GM19438 (cell line): ENCODE data around the gene ADK.
"Not testable (repeated sequence)": the region's sequence is repeated elsewhere in the genome, so short reads cannot be mapped to it uniquely, and the experiment has no call there.

Experiments used
- ATAC-seq: cut with Tn5 transposase; IDR thresholded peaks from one replicate; pipeline ENCODE4 v1.9.1; 2021; ENCODE audit warnings: low read depth; ENCODE audit not compliant: unreplicated experiment

Gene ADK

GRCh38 chr10:74335501-74335900, 184.5 kb downstream of the ADK start:
- no peak for ATAC-seq

DNA sequence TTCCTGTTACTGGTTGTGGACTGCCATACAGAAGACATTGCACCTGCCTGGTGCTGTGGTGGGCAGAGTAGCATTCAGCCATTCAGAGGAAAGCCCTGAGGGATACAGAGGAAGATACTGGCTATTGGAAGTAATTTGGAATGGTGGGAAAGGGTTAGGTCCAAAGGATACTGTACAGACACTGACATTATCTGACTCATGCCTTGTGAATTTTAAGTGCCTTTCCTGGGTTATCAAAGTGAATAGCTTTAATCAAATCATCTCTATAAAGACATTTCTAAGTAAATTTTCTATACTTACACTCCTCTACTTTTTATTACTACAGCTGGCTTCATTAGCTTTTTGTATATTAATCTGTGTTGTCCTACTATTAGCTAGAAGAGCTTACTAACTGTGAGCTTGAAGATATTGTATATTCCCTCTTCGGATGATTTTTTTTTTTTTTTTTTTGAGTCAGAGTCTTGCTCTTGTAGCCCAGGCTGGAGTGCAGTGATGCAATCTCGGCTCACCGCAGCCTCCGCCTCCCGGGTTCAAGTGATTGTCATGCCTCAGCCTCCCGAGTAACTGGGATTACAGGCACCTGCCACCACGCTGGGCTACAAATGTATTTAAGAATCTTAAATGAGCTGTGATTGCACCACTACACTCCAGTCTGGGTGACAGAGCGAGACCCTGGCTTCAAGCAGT, 186.5 kb downstream of the ADK start:
- no peak for ATAC-seq

- ATAC-seq: no peak
These were observed 192.0 kb downstream of the ADK start for GRCh38 chr10:74342991-74343390.

GRCh38 chr10:74343804-74344203, 192.8 kb downstream of the ADK start:
- ATAC-seq: no peak

DNA sequence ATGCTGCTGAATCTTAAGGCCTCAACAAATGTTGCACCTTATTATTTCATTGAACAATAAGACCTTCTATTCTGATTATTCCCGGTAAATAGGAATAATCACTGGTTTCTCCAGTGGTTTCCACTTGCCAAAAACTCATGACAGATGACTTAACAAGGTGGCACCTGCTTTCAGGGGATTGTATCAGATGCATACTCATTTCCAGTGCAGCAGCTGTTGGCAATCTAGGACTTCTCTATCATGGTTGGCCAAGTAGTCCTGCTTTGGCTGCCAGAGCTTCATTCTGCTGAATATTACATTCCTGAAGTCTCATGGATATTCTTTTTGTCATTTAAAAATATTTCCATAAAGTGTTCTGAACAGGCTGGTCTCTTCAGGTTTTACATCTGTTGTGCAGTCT, 193.3 kb downstream of the ADK start:
- no peak for ATAC-seq

GRCh38 chr10:74347522-74347921, 196.5 kb downstream of the ADK start:
- ATAC-seq: no peak

DNA sequence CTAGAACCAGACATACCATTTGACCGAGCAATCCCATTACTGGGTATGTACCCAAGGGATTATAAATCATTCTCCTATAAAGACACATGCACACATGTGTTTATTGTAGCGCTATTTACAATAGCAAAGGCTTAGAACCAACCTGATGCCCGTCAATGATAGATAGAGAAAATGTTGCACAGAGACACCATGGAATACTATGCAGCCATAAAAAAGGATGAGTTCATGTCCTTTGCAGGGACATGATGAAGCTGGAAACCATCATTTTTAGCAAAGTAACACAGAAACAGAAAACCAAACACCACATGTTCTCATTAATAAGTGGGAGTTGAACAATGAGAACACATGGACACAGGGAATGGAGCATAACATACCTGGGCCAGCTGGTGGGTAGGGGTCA, 202.0 kb downstream of the ADK start:
- ATAC-seq: not testable (repeated sequence)

DNA sequence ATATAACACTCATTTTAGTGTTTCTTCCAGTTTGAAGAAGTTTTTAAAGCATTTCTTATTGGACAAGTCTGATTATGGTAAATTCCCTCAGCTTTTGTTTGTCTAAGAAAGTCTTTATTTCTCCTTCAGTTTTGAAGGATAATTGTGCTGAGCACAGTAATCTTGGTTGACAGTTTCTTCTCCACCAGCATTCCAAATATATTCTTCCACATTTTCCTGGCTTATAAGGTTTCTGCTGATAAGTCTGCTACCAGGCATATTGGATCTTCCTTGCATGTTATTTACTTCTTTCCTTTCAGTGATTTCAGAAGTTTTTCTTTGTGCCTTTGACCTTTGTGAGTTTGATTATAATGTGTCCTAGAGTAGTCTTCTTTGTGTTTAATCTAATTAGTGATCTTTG, 210.7 kb downstream of the ADK start:
- ATAC-seq: no peak

DNA sequence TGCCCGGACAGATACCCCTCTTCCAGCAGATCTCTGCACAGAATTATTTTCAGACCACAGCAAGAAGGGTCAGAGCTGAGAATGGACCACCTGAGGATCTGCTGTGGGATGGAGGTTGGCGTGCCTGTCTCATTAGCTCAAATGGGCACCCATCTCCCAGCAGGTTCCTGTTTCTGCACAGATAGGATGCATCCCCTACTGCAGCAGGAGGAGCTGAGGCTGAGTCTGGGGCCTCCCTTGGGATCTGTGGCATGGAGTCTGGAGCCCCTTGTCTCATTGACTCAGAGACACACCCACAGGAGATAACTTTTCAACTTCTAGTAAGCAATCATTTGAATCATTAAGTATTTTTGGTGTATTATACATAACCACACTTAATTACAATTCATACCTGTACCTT, 212.7 kb downstream of the ADK start:
- no peak for ATAC-seq

DNA sequence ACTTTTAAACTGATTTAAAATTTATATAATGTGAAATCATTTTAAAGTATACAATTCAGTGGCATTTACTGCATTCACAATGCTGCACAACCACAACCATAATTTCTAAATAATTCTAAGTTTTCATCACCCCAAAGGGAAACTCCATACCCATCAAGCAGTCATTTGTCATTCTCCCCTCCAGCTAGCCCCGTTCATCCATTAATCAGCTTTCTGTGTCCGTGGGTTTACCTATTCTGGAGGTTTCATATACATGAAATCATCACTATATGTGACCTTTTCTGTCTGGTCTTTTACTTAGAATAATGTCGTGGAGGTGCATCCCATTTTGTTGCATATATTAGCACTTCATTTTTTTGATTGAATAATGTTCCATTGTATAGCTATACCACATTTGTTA, 214.1 kb downstream of the ADK start:
- ATAC-seq: no peak

GRCh38 chr10:74371696-74372095, 220.7 kb downstream of the ADK start:
- ATAC-seq: no peak

- no peak for ATAC-seq
These were observed 222.0 kb downstream of the ADK start for GRCh38 chr10:74373059-74373458.

- no peak for ATAC-seq
These were observed 226.5 kb downstream of the ADK start for GRCh38 chr10:74377476-74377875.

DNA sequence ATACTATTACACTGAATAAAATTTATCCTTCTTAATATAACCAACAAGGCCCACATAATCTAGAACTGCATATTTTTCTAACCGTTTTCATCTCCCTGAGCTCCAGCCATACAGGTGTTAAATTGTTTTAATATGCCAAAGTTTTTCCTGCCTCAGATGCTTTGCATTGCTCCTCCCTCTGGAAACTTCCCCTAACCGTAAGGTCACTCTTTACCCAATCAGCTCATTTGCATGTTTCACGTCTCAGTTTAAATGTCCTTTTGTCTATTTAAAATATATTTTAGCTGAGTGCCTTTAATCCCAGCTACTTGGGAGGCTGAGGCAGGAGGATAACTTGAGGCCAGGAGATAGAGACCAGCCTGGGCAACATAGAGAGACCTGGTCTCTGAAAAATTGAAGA, 228.5 kb downstream of the ADK start:
- ATAC-seq: no peak

GRCh38 chr10:74380795-74381194, 229.8 kb downstream of the ADK start:
- no peak for ATAC-seq

DNA sequence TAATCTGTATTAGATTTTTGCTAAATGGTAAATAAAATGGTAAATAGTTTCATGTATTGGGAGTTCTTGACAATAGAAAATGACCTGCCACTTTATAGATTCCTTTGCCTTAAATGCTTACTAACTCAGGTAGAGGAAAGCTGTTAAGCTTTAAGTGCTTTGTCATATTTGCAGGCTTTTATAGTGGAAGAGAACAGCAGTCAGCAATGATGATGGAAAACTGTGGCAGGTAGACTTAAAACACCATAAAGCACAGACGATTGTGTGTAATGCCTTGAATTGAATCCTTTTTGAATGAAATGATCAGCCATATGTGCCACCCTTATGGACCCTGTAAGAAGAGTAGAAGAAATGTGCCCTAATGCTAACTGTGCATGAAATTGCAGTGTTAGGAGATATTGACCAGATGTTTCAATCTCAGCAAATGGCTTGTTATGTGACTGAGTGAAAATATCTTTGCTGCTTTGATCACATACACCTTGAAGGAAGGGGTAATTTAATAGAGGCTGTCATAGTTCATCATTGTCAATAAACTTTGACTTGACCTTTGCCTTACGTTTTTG, 230.4 kb downstream of the ADK start:
- no peak for ATAC-seq

GRCh38 chr10:74382663-74383062, 231.6 kb downstream of the ADK start:
- ATAC-seq: no peak

DNA sequence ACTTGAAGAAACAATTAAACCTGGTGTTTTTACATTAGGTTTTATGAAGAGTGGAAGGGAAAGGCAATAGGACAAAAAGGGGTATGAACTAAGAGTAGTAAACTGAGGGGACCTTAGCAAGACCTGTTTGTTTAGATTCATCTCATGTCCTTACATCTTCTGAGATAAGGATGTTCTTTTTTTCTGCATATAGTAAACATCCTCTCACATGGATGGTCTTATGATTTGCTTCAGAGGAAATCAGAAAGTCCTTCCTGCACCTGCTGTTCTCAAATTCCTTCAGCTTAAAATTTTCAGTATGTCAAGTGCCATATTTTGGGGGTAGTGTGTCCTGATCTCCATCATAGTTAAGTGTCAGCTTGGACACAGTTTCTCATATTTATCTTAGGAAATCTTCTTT, 232.6 kb downstream of the ADK start:
- ATAC-seq: no peak

DNA sequence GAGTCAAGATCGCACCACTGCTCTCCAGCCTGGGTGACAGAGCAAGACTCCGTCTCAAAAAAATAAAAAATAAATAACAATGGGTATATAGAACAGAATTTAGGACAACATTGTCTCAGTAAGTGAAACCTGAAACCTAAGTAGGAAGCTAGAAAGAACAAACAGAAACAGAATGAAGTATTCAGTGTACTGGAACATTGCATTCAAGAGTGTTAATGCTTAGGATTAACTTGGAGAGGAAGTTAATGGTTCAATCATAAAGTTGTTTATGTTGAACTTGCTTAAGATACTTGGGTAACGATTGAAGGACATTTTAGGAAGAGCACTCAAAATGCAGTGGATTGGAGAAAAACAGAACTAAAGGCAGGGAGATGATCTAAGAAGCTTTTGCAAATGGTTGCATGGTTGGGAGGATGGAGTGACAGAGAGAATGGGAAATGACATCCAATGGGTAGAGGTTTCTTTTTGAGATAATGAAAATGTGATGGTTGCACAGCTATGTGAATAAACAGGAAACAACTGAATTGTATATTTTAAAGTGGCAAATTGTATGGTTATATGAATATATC, 233.7 kb downstream of the ADK start:
- no peak for ATAC-seq

DNA sequence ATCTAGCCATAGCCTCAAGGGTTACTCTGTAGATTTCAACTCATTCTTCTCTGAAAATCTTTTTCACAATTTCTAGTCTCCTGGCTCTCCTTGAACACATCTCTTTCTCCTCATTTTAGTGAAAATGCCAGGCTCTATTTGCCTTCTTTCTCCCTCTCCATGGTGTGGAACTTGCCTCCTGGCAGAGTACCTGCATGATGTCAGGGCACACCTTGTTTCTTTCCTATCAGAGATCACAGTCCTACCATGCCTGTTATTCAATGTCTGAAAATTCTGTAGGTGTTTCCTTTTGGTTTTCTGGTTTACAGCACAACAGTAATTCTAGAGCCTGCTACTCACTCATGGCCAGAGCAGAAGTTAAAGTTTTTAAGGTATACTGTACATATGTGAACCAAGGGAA, 237.8 kb downstream of the ADK start:
- ATAC-seq: no peak

DNA sequence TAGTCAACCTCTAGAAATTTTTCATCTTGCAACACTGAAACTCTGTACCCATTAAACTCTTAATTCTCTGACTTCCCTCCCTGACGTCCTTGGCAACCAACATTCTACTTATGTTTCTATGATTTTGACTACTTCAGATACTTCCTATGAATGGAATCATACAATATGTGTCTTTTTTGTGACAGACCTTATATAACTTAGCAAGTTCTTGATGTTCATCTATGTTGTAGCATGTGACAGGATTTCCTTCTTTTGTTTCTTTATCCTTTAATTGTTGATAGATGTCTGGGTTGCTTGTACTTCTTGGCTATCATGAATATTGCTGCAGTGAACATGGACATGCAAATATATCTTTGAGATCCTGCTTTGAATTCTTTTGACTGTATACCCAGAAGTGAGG, 240.8 kb downstream of the ADK start:
- ATAC-seq: no peak

- ATAC-seq: no peak
These were observed 243.5 kb downstream of the ADK start for GRCh38 chr10:74394416-74394969.
